Measurements from ENCODE around the gene ZNF462. TPM values are rescaled to one million over a fixed set of nuclear protein-coding genes. Genes with fewer than 3 reads are reported as not detected.
A peak's percentile ranks its signal among the peaks of the same experiment; 100 is the strongest.

The ZNF462 gene
- total RNA-seq, 4 donors from 2014 or later = 9.3 to 13.3 (median 11.4) TPM

GRCh38 chr9:106820866-106821265 lies 42.1 kb upstream of the ZNF462 start:
- no peak for DNase-seq
- Histone ChIP-seq H3K36me3 (no peaks in the 10 kb centered on the region), H3K9me3 (no peaks in the 10 kb centered on the region), H3K4me3 (no peak overlapping the region), H3K27ac (no peak overlapping the region), H3K4me1 (no peaks in the 10 kb centered on the region), H3K27me3 (no peaks in the 10 kb centered on the region)
- in situ Hi-C loops (cut with MboI; ENCODE audit: low sequenced_read_pairs in 4 of 4) (no loop called here), intact Hi-C loops (cut with DNase I; ENCODE audit: low total_unique reads) (no loop called here)
- TF ChIP-seq CTCF (IDR thresholded peaks at IDR 0.05 in 4 of 5, conservative IDR thresholded peaks at IDR 0.05 in 1 of 5) = no peak
- TF ChIP-seq POLR2A (IDR thresholded peaks at IDR 0.05) = no peak
- ATAC-seq = no peak

GRCh38 chr9:106828070-106828469 lies 34.9 kb upstream of the ZNF462 start:
- TF ChIP-seq POLR2A (IDR thresholded peaks at IDR 0.05) = no peak
- TF ChIP-seq CTCF (IDR thresholded peaks at IDR 0.05 in 4 of 5, conservative IDR thresholded peaks at IDR 0.05 in 1 of 5) = no peak
- no peak for ATAC-seq
- Histone ChIP-seq H3K36me3 (no peaks in the 10 kb centered on the region), H3K4me1 (peaks cover 13 to 20% of the 10 kb centered on the region in 2 donors), H3K27me3 (no peaks in the 10 kb centered on the region), H3K9me3 (no peaks in the 10 kb centered on the region), H3K4me3 (no peak overlapping the region), H3K27ac (no peak overlapping the region)
- DNase-seq = no peak
- intact Hi-C loops (cut with DNase I; ENCODE audit: low total_unique reads) (no loop called here), in situ Hi-C loops (cut with MboI; ENCODE audit: low sequenced_read_pairs in 4 of 4) (no loop called here)

- Histone ChIP-seq H3K4me1 (peaks cover 13 to 20% of the 10 kb centered on the region in 2 donors), H3K27me3 (no peaks in the 10 kb centered on the region), H3K36me3 (no peaks in the 10 kb centered on the region), H3K27ac (no peak overlapping the region), H3K4me3 (no peak overlapping the region), H3K9me3 (no peaks in the 10 kb centered on the region)
- in situ Hi-C loops (cut with MboI; ENCODE audit: low sequenced_read_pairs in 4 of 4) = no loop called here
- intact Hi-C loops (cut with DNase I; ENCODE audit: low total_unique reads) = no loop called here
- no peak for ATAC-seq
- DNase-seq = no peak
- TF ChIP-seq POLR2A (IDR thresholded peaks at IDR 0.05) = no peak
- no peak for TF ChIP-seq CTCF (IDR thresholded peaks at IDR 0.05 in 4 of 5, conservative IDR thresholded peaks at IDR 0.05 in 1 of 5)
These were observed 34.0 kb upstream of the ZNF462 start for GRCh38 chr9:106828965-106829364.

GRCh38 chr9:106829666-106830408 lies 33.1 kb upstream of the ZNF462 start:
- H3K27me3 ChIP-seq = no peaks in the 10 kb centered on the region
- in situ Hi-C loops (cut with MboI; ENCODE audit: low sequenced_read_pairs in 4 of 4) = no loop called here
- peaks cover 13 to 20% of the 10 kb centered on the region in 2 donors for H3K4me1 ChIP-seq
- no peak overlapping the region for H3K4me3 ChIP-seq
- DNase-seq = no peak
- H3K27ac ChIP-seq = peak overlapping the region; percentile 22 to 66 (median 35)
- H3K9me3 ChIP-seq = no peaks in the 10 kb centered on the region
- intact Hi-C loops (cut with DNase I; ENCODE audit: low total_unique reads) = no loop called here
- H3K36me3 ChIP-seq = no peaks in the 10 kb centered on the region
- ATAC-seq = no peak
- TF ChIP-seq POLR2A (IDR thresholded peaks at IDR 0.05) (no peak), CTCF (IDR thresholded peaks at IDR 0.05 in 4 of 5, conservative IDR thresholded peaks at IDR 0.05 in 1 of 5) (no peak)

Measured in gastrocnemius medialis (tissue), 4 donors.